Fibroblast of lung (primary cell): Measurements from ENCODE around the gene NFIC. TPM values are rescaled to one million over a fixed set of nuclear protein-coding genes. Genes with fewer than 3 reads are reported as not detected.
A peak's percentile ranks its signal among the peaks of the same experiment; 100 is the strongest.

Experiments used
- DNase-seq, 2 donors: peaks; one replicate each; pipeline versions ENCODE4 v3.0.0 to v3.0.0-alpha.2; 2010; ENCODE audit warnings: low read depth in 2 of 2
- H2AFZ ChIP-seq: 2 replicates; pipeline ENCODE4 v1.5.1; 2012; ENCODE audit warnings: low read length, control low read depth, inconsistent platforms
- H3K27ac ChIP-seq: 2 replicates; pipeline ENCODE4 v1.5.1; 2011; ENCODE audit warnings: low read length, control low read depth; ENCODE audit not compliant: insufficient read depth
- H3K27me3 ChIP-seq: 2 replicates; pipeline ENCODE4 v1.5.1; 2011; ENCODE audit warnings: mild to moderate bottlenecking, low read length; ENCODE audit not compliant: control insufficient read depth, insufficient read depth
- H3K36me3 ChIP-seq: 2 replicates; pipeline ENCODE4 v1.5.1; 2011; ENCODE audit warnings: low read length; ENCODE audit not compliant: control insufficient read depth, insufficient read depth
- H3K4me1 ChIP-seq: 2 replicates; pipeline ENCODE4 v1.5.1; 2011; ENCODE audit warnings: low read length; ENCODE audit not compliant: control insufficient read depth, insufficient read depth; ENCODE audit errors: extremely low read depth
- H3K4me2 ChIP-seq: 2 replicates; pipeline ENCODE4 v1.5.1; 2011; ENCODE audit warnings: low read length, control low read depth; ENCODE audit not compliant: insufficient read depth; ENCODE audit errors: extremely low read depth
- H3K4me3 ChIP-seq, 4 experiments: fragments of 200-600 bp in 1 of 4; sonication (generic) in 1 of 4; replicated peaks in 1 of 4; 2 replicates each; pipeline ENCODE4 v1.5.1; 2011 to 2016; ENCODE audit warnings: low read length in 4 of 4, low read depth in 3 of 4, mild to moderate bottlenecking in 3 of 4, control low read depth in 2 of 4, inconsistent platforms in 1 of 4, mixed read lengths in 1 of 4; ENCODE audit not compliant: insufficient read depth in 1 of 4; ENCODE audit errors: control extremely low read depth in 1 of 4
- H3K79me2 ChIP-seq: 2 replicates; pipeline ENCODE4 v1.5.1; 2012; ENCODE audit warnings: mild to moderate bottlenecking, low read length, inconsistent platforms; ENCODE audit not compliant: control insufficient read depth, insufficient read depth
- H3K9ac ChIP-seq: 2 replicates; pipeline ENCODE4 v1.5.1; 2011; ENCODE audit warnings: mild to moderate bottlenecking, low read length, control low read depth; ENCODE audit not compliant: insufficient read depth
- H3K9me3 ChIP-seq: 2 replicates; pipeline ENCODE4 v1.5.1; 2012; ENCODE audit warnings: low read depth, low read length; ENCODE audit not compliant: control insufficient read depth, insufficient read depth
- H4K20me1 ChIP-seq: 2 replicates; pipeline ENCODE4 v1.5.1; 2011; ENCODE audit warnings: low read length; ENCODE audit not compliant: control insufficient read depth, insufficient read depth; ENCODE audit errors: extremely low read depth
- EZH2 ChIP-seq: IDR thresholded peaks from 2 replicates; pipeline ENCODE4 v1.5.1; 2012; ENCODE audit warnings: low read length, control low read depth, mild to moderate bottlenecking; ENCODE audit errors: missing control alignments
- polyA minus RNA-seq: library from RNA; depleted of rRNA, polyadenylated mRNA; stranded (reverse); fragments of >200 nt; gene quantifications from 2 replicates; pipeline ENCODE4 v1.2.3, GENCODE V29; 2011; ENCODE audit warnings: low replicate concordance
- polyA plus RNA-seq, 2 donors: library from polyadenylated mRNA; depleted of rRNA in 1 of 2; stranded (reverse) in 1 of 2; unstranded in 1 of 2; fragments of >200 nt; gene quantifications; 2 replicates each; pipeline ENCODE4 v1.2.1, GENCODE V29; 2011 to 2012; ENCODE audit warnings: missing spikeins in 1 of 2
- total RNA-seq: library from RNA; depleted of rRNA; stranded (reverse); fragments of >200 nt; gene quantifications from 2 replicates; pipeline ENCODE4 v1.2.1, GENCODE V29; 2014
- TF ChIP-seq, protein P1 (sequence below), 2 donors: IDR thresholded peaks in 1 of 2; conservative IDR thresholded peaks in 1 of 2; 1 replicate in 1 of 2; 2 replicates in 1 of 2; pipeline ENCODE4 v1.5.1; 2011 to 2012; ENCODE audit warnings: low read length in 2 of 2, control low read depth in 1 of 2, inconsistent platforms in 1 of 2, low read depth in 1 of 2, mild to moderate bottlenecking in 1 of 2

Gene NFIC
- total RNA-seq (34.9 and 66.4 TPM in 2 replicates), polyA plus RNA-seq (7.9 and 16.6 TPM in 2 replicates), polyA minus RNA-seq (101 and 159 TPM in 2 replicates)
- 89.7 and 117 TPM in 2 replicates for polyA plus RNA-seq (2012)

DNA sequence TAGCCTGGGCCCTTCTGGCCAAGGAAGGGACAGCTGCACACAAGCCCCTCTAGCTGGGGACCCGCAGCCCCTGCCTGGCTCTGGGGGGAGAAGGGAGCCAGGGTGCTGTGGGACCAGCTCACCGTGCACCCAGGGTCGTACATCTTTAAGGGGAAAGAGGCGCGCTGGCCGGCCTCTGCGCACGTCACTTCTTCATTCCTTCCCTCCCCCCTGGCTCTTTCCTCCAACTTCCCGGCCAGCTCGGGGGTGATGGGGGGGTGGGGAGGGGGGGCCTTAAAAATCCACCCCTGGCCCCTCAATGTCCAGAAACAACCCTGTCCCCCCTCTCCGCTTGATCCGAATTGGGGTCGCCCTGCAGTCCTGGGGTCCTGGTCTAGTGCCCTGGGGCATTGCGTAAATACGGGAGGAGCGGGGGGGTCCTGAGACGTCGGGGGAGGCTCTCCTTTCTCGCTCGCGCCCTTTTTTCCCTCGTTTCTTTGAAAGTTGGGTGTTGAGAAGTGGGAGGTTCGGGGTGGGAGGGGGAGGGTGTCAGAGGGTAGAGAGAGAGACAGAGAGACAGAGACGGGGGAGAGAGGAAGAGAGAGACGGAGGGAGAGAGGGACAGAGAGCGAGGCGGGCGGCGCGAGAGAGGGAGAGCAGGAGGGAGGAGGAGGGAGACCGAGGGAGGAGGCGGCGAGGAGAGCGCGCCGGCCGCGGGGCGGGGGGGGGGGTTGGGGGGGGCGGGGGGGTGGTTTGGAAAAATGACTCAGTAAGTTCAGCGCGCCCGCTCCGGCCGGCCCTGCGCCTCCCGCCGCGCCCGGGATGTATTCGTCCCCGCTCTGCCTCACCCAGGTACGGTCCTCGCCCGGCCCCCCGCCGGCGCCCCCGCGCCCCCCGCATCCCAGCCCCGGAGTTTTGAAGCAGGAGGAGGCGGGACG, at the start of gene NFIC:
NFIC (plus strand) TSS at position 748 of the 917 bp plus-strand sequence; CDS start at position 802, 54 bp downstream.
- Histone ChIP-seq H3K27me3 (no peaks in the 10 kb centered on the region), H3K79me2 (peaks cover 76% of the 10 kb centered on the region), H3K4me3 (peak within 1 kb of the TSS; percentile 67 to 93 (median 72)), H2AFZ (no peak within 1 kb of the TSS), H3K4me2 (peak within 1 kb of the TSS; percentile 76), H3K9ac (peak within 1 kb of the TSS; percentile 73), H4K20me1 (no peaks in the 10 kb centered on the region), H3K27ac (peak within 1 kb of the TSS; percentile 89), H3K36me3 (peaks cover 3% of the 10 kb centered on the region), H3K9me3 (no peaks in the 10 kb centered on the region), H3K4me1 (peaks cover 27% of the 10 kb centered on the region)
- peak; percentile 84 to 95 for DNase-seq
- TF ChIP-seq, protein P1, sequence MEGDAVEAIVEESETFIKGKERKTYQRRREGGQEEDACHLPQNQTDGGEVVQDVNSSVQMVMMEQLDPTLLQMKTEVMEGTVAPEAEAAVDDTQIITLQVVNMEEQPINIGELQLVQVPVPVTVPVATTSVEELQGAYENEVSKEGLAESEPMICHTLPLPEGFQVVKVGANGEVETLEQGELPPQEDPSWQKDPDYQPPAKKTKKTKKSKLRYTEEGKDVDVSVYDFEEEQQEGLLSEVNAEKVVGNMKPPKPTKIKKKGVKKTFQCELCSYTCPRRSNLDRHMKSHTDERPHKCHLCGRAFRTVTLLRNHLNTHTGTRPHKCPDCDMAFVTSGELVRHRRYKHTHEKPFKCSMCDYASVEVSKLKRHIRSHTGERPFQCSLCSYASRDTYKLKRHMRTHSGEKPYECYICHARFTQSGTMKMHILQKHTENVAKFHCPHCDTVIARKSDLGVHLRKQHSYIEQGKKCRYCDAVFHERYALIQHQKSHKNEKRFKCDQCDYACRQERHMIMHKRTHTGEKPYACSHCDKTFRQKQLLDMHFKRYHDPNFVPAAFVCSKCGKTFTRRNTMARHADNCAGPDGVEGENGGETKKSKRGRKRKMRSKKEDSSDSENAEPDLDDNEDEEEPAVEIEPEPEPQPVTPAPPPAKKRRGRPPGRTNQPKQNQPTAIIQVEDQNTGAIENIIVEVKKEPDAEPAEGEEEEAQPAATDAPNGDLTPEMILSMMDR (conservative IDR thresholded peaks at IDR 0.05 in 1 of 2, IDR thresholded peaks at IDR 0.05 in 1 of 2; ENCODE audit: low read depth in 1 of 2, low read length in 2 of 2), result no peak
- no peak for TF ChIP-seq EZH2

DNA sequence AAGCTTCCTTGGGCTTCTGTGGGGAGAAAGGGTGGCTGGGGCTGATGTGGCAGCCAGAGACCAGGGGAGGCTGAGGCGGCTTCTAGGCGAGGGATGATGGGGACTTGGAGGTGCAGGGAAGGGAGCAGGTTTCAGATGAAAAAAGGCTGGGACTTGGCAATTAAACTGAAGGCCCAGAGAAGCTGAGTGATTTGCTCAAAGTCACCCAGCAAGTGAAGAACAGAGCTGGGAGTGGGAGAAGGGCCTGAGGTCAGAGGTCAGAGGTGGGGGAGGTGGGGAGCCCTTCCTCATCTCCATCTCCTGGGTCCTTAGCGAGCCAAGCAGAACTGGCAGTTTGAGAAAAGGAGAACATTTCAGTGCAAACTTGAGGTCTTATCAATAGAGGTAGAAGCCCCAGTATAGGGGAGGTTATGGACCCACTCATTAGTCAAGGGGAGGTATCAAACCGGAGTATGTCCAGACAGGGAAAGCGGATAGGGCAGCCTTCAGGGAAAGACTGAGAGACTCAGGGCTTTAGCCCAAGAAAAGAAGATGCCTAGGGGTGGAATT, 49.6 kb upstream of the NFIC start:
- H3K9me3 ChIP-seq, result no peaks in the 10 kb centered on the region
- no peak overlapping the region for H3K9ac ChIP-seq
- H3K36me3 ChIP-seq, result no peaks in the 10 kb centered on the region
- TF ChIP-seq, protein P1 (conservative IDR thresholded peaks at IDR 0.05 in 1 of 2, IDR thresholded peaks at IDR 0.05 in 1 of 2; ENCODE audit: low read depth in 1 of 2, low read length in 2 of 2), result no peak
- TF ChIP-seq EZH2, result no peak
- no peak for DNase-seq
- H3K79me2 ChIP-seq, result no peaks in the 10 kb centered on the region
- no peak overlapping the region for H3K4me2 ChIP-seq
- H3K4me1 ChIP-seq, result no peaks in the 10 kb centered on the region
- H4K20me1 ChIP-seq, result no peaks in the 10 kb centered on the region
- H3K27me3 ChIP-seq, result peaks cover 3% of the 10 kb centered on the region
- H3K27ac ChIP-seq, result no peak overlapping the region
- H2AFZ ChIP-seq, result no peak overlapping the region
- H3K4me3 ChIP-seq, result no peak overlapping the region

- H4K20me1 ChIP-seq, result no peaks in the 10 kb centered on the region
- no peak overlapping the region for H3K4me2 ChIP-seq
- no peak overlapping the region for H3K27ac ChIP-seq
- no peak for TF ChIP-seq EZH2
- TF ChIP-seq, protein P1 (conservative IDR thresholded peaks at IDR 0.05 in 1 of 2, IDR thresholded peaks at IDR 0.05 in 1 of 2; ENCODE audit: low read depth in 1 of 2, low read length in 2 of 2), result no peak
- no peaks in the 10 kb centered on the region for H3K27me3 ChIP-seq
- no peak overlapping the region for H2AFZ ChIP-seq
- no peaks in the 10 kb centered on the region for H3K79me2 ChIP-seq
- DNase-seq, result peak in 1 of 2 donors; percentile 87
- no peaks in the 10 kb centered on the region for H3K4me1 ChIP-seq
- no peaks in the 10 kb centered on the region for H3K36me3 ChIP-seq
- H3K9ac ChIP-seq, result no peak overlapping the region
- H3K4me3 ChIP-seq, result no peak overlapping the region
- H3K9me3 ChIP-seq, result no peaks in the 10 kb centered on the region
Measured at GRCh38 chr19:3319643-3320353, 46.6 kb upstream of the NFIC start.
